Upper lobe of left lung (tissue), 6 donors: ENCODE data around the gene GALNT11. TPM values are rescaled to one million over a fixed set of nuclear protein-coding genes. Genes with fewer than 3 reads are reported as not detected.

Experiments
- ATAC-seq, 2 donors: fragments of 200-7000 bp; cut with Tn5 transposase; one replicate each; pipeline ENCODE4 v1.9.1; 2022; ENCODE audit warnings: mild to moderate bottlenecking in 2 of 2, moderate library complexity in 2 of 2; ENCODE audit not compliant: low FRiP score in 2 of 2
- DNase-seq, 2 donors: peaks; one replicate each; pipeline ENCODE4 v3.0.0-alpha.2; 2019 to 2020
- H3K27ac ChIP-seq, 4 donors: fragments of 200-600 bp; sonication (generic); one replicate each; pipeline ENCODE4 v1.5.1; 2016 to 2019
- H3K27me3 ChIP-seq, 4 donors: fragments of 200-600 bp; sonication (generic); one replicate each; pipeline ENCODE4 v1.5.1; 2017 to 2019
- H3K36me3 ChIP-seq, 4 donors: fragments of 200-600 bp; sonication (generic); one replicate each; pipeline ENCODE4 v1.5.1; 2016 to 2019
- H3K4me1 ChIP-seq, 4 donors: fragments of 200-600 bp; sonication (generic); one replicate each; pipeline ENCODE4 v1.5.1; 2018 to 2019
- H3K4me3 ChIP-seq, 4 donors: fragments of 200-600 bp; sonication (generic); one replicate each; pipeline ENCODE4 v1.5.1; 2017 to 2019; ENCODE audit warnings: mild to moderate bottlenecking in 2 of 4, moderate library complexity in 1 of 4
- H3K9me3 ChIP-seq, 4 donors: fragments of 200-600 bp; sonication (generic); one replicate each; pipeline ENCODE4 v1.5.1; 2018 to 2019
- CTCF ChIP-seq, 6 experiments: fragments of 450-650 bp in 4 of 6; fragments of 200-600 bp in 2 of 6; sonication (generic) in 2 of 6; IDR thresholded peaks; one replicate each; pipeline ENCODE4 v1.5.1; 2016 to 2019; ENCODE audit warnings: antibody characterized with exemption in 6 of 6
- EP300 ChIP-seq, 4 donors: sonication (generic); formaldehyde crosslinking; IDR thresholded peaks; one replicate each; pipeline ENCODE4 v1.5.1; 2017; ENCODE audit warnings: antibody characterized with exemption in 4 of 4, control low read depth in 2 of 4
- POLR2A ChIP-seq, 4 donors: fragments of 450-650 bp; IDR thresholded peaks; one replicate each; pipeline ENCODE4 v1.5.1; 2016 to 2017; ENCODE audit warnings: antibody characterized with exemption in 4 of 4, mild to moderate bottlenecking in 2 of 4
- POLR2AphosphoS5 ChIP-seq, 2 donors: sonication (generic); formaldehyde crosslinking; IDR thresholded peaks; one replicate each; pipeline ENCODE4 v1.5.1; 2017; ENCODE audit warnings: antibody characterized with exemption in 2 of 2
- WGBS, 2 donors: methylation state at CpG; one replicate each; pipeline ENCODE4 v1.1.5; 2017 to 2018; 5-methylcytosine and 5-hydroxymethylcytosine counted together
- total RNA-seq, 6 donors: library from RNA; depleted of rRNA in 4 of 6; stranded (reverse); fragments of >200 nt in 4 of 6; gene quantifications; one replicate each; pipeline versions ENCODE4 v1.1.0 to v1.2.1, GENCODE V29; 2016 to 2021
- donor health status: DM: no; HTN: no; CAD: no; lungs with moderate emphysema.
- donor health status: DM: no; HTN: yes; CAD: no; lungs with severe emphysema.

Gene GALNT11
- total RNA-seq, 6 donors from 2014 or later: 31.2 to 63.8 (median 43.2) TPM

- no peak for TF ChIP-seq POLR2AphosphoS5 (IDR thresholded peaks at IDR 0.05)
- no peak for TF ChIP-seq CTCF (IDR thresholded peaks at IDR 0.05)
- no peak for TF ChIP-seq POLR2A (IDR thresholded peaks at IDR 0.05)
- no peak for TF ChIP-seq EP300 (IDR thresholded peaks at IDR 0.05)
- WGBS, 2 donors: 93 to 98% methylated on average over 13 to 19 of the region's 19 CpGs
- Histone ChIP-seq H3K27me3 (no peaks in the 10 kb centered on the region), H3K4me1 (no peaks in the 10 kb centered on the region), H3K36me3 (peaks cover 5 to 78% (median 43%) of the 10 kb centered on the region in 4 donors), H3K27ac (no peak overlapping the region), H3K4me3 (no peak overlapping the region), H3K9me3 (no peaks in the 10 kb centered on the region)
- ATAC-seq: no peak
- DNase-seq: peak in 1 of 2 donors; percentile 62
Measured at GRCh38 chr7:152127229-152127628, 101.8 kb downstream of the GALNT11 start.

GRCh38 chr7:152128252-152128651 lies 102.8 kb downstream of the GALNT11 start:
- no peak for TF ChIP-seq CTCF (IDR thresholded peaks at IDR 0.05)
- no peak for TF ChIP-seq EP300 (IDR thresholded peaks at IDR 0.05)
- TF ChIP-seq POLR2A (IDR thresholded peaks at IDR 0.05): no peak
- no peak for TF ChIP-seq POLR2AphosphoS5 (IDR thresholded peaks at IDR 0.05)
- DNase-seq (no peak), ATAC-seq (peak in 1 of 2 donors; percentile 20)
- Histone ChIP-seq H3K36me3 (peaks cover 5 to 77% (median 46%) of the 10 kb centered on the region in 4 donors), H3K27ac (no peak overlapping the region), H3K4me1 (no peaks in the 10 kb centered on the region), H3K4me3 (no peak overlapping the region), H3K9me3 (no peaks in the 10 kb centered on the region), H3K27me3 (no peaks in the 10 kb centered on the region)
- WGBS, 2 donors: 96 to 97% methylated on average over 20 of the region's 20 CpGs

GRCh38 chr7:152128741-152129461 lies 103.4 kb downstream of the GALNT11 start:
- WGBS, 2 donors: 97% methylated on average over 53 to 60 of the region's 60 CpGs

GRCh38 chr7:152129682-152130081 lies 104.2 kb downstream of the GALNT11 start:
- Histone ChIP-seq H3K4me1 (no peaks in the 10 kb centered on the region), H3K36me3 (peaks cover 5 to 75% (median 46%) of the 10 kb centered on the region in 4 donors), H3K27ac (no peak overlapping the region), H3K4me3 (no peak overlapping the region), H3K9me3 (no peaks in the 10 kb centered on the region), H3K27me3 (no peaks in the 10 kb centered on the region)
- ATAC-seq: no peak
- no peak for DNase-seq
- TF ChIP-seq CTCF (IDR thresholded peaks at IDR 0.05) (no peak), POLR2A (IDR thresholded peaks at IDR 0.05) (no peak)
- 93 to 98% methylated on average over 7 of the region's 7 CpGs for WGBS, 2 donors

More at GRCh38 chr7:152128741-152129461, 103.4 kb downstream of the GALNT11 start:
- DNase-seq: peak in 1 of 2 donors; percentile 78
- Histone ChIP-seq H3K27me3 (no peaks in the 10 kb centered on the region), H3K4me3 (no peak overlapping the region), H3K9me3 (no peaks in the 10 kb centered on the region), H3K4me1 (no peaks in the 10 kb centered on the region), H3K27ac (no peak overlapping the region), H3K36me3 (peaks cover 5 to 77% (median 49%) of the 10 kb centered on the region in 4 donors)
- TF ChIP-seq POLR2A (IDR thresholded peaks at IDR 0.05) (no peak), POLR2AphosphoS5 (IDR thresholded peaks at IDR 0.05) (no peak)
- no peak for ATAC-seq

- WGBS, 2 donors: 96 to 98% methylated on average over 36 to 37 of the region's 37 CpGs
- Histone ChIP-seq H3K27me3 (no peaks in the 10 kb centered on the region), H3K27ac (no peak overlapping the region), H3K4me1 (no peaks in the 10 kb centered on the region), H3K9me3 (no peaks in the 10 kb centered on the region), H3K36me3 (peaks cover 5 to 69% (median 43%) of the 10 kb centered on the region in 4 donors), H3K4me3 (no peak overlapping the region)
- DNase-seq (peak in 1 of 2 donors; percentile 65), ATAC-seq (peak in 1 of 2 donors; percentile 17)
- TF ChIP-seq EP300 (IDR thresholded peaks at IDR 0.05) (no peak), POLR2AphosphoS5 (IDR thresholded peaks at IDR 0.05) (no peak), POLR2A (IDR thresholded peaks at IDR 0.05) (no peak), CTCF (IDR thresholded peaks at IDR 0.05) (no peak)
Measured at GRCh38 chr7:152130658-152131590, 105.5 kb downstream of the GALNT11 start.
